ENCODE results near the gene XRRA1. TPM values are rescaled to one million over a fixed set of nuclear protein-coding genes. Genes with fewer than 3 reads are reported as not detected.
"Not testable (repeated sequence)": the region's sequence is repeated elsewhere in the genome, so short reads cannot be mapped to it uniquely, and the experiment has no call there.

Gene XRRA1
- total RNA-seq, 1 experiment from 2014 or later: 3.8 TPM

- DNase-seq (ENCODE audit: low spot score): no peak
These were observed 46.5 kb downstream of the XRRA1 start for GRCh38 chr11:74902342-74902741.

- DNase-seq (ENCODE audit: low spot score): no peak
These were observed 52.6 kb downstream of the XRRA1 start for GRCh38 chr11:74896311-74896710.

- no peak for DNase-seq (ENCODE audit: low spot score)
These were observed 53.4 kb downstream of the XRRA1 start for GRCh38 chr11:74895340-74896116.

GRCh38 chr11:74893015-74893414 is 55.9 kb downstream of the XRRA1 start:
- not testable (repeated sequence) for DNase-seq (ENCODE audit: low spot score)

- DNase-seq (ENCODE audit: low spot score): peak; percentile 22
These were observed 71.8 kb downstream of the XRRA1 start for GRCh38 chr11:74877132-74877531.

- no peak for DNase-seq (ENCODE audit: low spot score)
These were observed 77.9 kb downstream of the XRRA1 start for GRCh38 chr11:74871037-74871436.

- peak; percentile 77 for DNase-seq (ENCODE audit: low spot score)
These were observed 78.4 kb downstream of the XRRA1 start for GRCh38 chr11:74870485-74870884.

GRCh38 chr11:74866557-74866956 is 82.3 kb downstream of the XRRA1 start:
- no peak for DNase-seq (ENCODE audit: low spot score)

GRCh38 chr11:74863410-74863809 is 85.5 kb downstream of the XRRA1 start:
- DNase-seq (ENCODE audit: low spot score): no peak

GRCh38 chr11:74860743-74861142 is 88.1 kb downstream of the XRRA1 start:
- no peak for DNase-seq (ENCODE audit: low spot score)

- DNase-seq (ENCODE audit: low spot score): no peak
These were observed 95.7 kb downstream of the XRRA1 start for GRCh38 chr11:74853223-74853622.

- DNase-seq (ENCODE audit: low spot score): no peak
These were observed 99.1 kb downstream of the XRRA1 start for GRCh38 chr11:74849525-74850391.

- DNase-seq (ENCODE audit: low spot score): no peak
These were observed 101.0 kb downstream of the XRRA1 start for GRCh38 chr11:74847895-74848294.

- no peak for DNase-seq (ENCODE audit: low spot score)
These were observed 101.5 kb downstream of the XRRA1 start for GRCh38 chr11:74847395-74847794.

- DNase-seq (ENCODE audit: low spot score): no peak
These were observed 102.1 kb downstream of the XRRA1 start for GRCh38 chr11:74846770-74847169.

GRCh38 chr11:74845978-74846517 is 102.8 kb downstream of the XRRA1 start:
- no peak for DNase-seq (ENCODE audit: low spot score)

- DNase-seq (ENCODE audit: low spot score): no peak
These were observed 104.0 kb downstream of the XRRA1 start for GRCh38 chr11:74844865-74845264.

GRCh38 chr11:74844072-74844471 is 104.8 kb downstream of the XRRA1 start:
- DNase-seq (ENCODE audit: low spot score): no peak

- DNase-seq (ENCODE audit: low spot score): no peak
These were observed 105.9 kb downstream of the XRRA1 start for GRCh38 chr11:74842967-74843366.

- no peak for DNase-seq (ENCODE audit: low spot score)
These were observed 108.4 kb downstream of the XRRA1 start for GRCh38 chr11:74840486-74840885.

- DNase-seq (ENCODE audit: low spot score): no peak
These were observed 108.9 kb downstream of the XRRA1 start for GRCh38 chr11:74839971-74840370.

GRCh38 chr11:74839446-74839845 is 109.4 kb downstream of the XRRA1 start:
- no peak for DNase-seq (ENCODE audit: low spot score)
